GM19351 (cell line): Measurements from ENCODE around the gene LRRC74B.

Source experiments
- ATAC-seq: cut with Tn5 transposase; IDR thresholded peaks from one replicate; pipeline ENCODE4 v1.9.1; 2021; ENCODE audit warnings: mild to moderate bottlenecking, moderate library complexity; ENCODE audit not compliant: unreplicated experiment

Gene LRRC74B

GRCh38 chr22:21101877-21102638, 56.3 kb downstream of the LRRC74B start:
- no peak for ATAC-seq

- ATAC-seq = no peak
These were observed 57.0 kb downstream of the LRRC74B start for GRCh38 chr22:21102659-21103267.

- ATAC-seq = no peak
These were observed 57.9 kb downstream of the LRRC74B start for GRCh38 chr22:21103633-21104032.

- ATAC-seq = no peak
These were observed 58.5 kb downstream of the LRRC74B start for GRCh38 chr22:21104126-21104691.

GRCh38 chr22:21105294-21105693, 59.5 kb downstream of the LRRC74B start:
- no peak for ATAC-seq

GRCh38 chr22:21106000-21106399, 60.3 kb downstream of the LRRC74B start:
- ATAC-seq = no peak

- ATAC-seq = no peak
These were observed 62.8 kb downstream of the LRRC74B start for GRCh38 chr22:21108379-21109115.
